ENCODE measurements around the gene CCDC24. TPM values are rescaled to one million over a fixed set of nuclear protein-coding genes. Genes with fewer than 3 reads are reported as not detected.

Gene CCDC24
- total RNA-seq, 2 donors from 2014 or later = 14.3 to 23.7 TPM

DNA sequence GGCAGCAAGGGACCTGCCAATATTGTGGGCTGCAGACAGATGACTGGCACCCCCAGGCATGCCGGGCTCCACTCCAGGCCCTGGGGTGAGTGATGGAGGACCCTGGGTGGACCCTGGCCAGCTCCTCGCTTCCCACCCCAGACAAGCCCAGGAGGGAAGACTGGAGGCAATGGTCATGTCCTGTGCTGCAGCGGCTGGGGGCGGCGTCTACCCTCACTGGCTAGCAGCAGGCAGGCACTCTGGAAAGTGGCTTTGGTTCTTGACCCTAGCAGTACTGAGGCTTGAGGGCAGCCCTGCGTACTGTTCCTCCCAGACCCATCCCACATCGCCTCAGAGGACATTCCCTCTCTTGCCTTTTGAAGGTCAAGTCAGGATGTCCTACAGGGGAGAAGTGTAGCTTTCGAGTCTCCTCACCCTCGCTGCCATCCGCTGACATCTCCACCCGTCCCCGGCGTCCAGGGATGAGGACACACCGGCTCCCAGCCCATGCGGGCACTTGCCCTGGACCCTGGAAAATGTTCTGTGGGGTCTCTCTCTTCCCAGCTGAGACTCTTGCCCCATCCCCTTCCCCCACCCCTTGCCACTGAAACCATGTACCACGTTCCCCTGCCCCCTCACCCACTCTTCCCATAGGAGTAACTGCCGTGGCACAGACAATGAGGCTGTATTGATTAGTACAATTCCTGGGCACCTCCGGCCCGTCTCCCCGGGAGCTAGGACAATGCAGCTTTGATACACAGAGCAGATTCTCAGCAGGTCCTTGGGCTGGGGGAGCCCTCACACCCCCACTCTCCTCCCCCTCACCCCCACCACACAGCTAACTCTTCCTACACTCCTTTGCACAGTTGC is 24.9 kb downstream of the CCDC24 start:
- WGBS = 94% methylated on average over 20 of the region's 20 CpGs
- no peaks in the 10 kb centered on the region for H3K36me3 ChIP-seq
- no peaks in the 10 kb centered on the region for H3K4me1 ChIP-seq (replicated peaks)
- no peaks in the 10 kb centered on the region for H3K27me3 ChIP-seq (replicated peaks; ENCODE audit: insufficient read depth)
- H3K9me3 ChIP-seq = no peaks in the 10 kb centered on the region
- no peak overlapping the region for H3K27ac ChIP-seq
- DNase-seq (ENCODE audit: low spot score) = no peak
- TF ChIP-seq POLR2A (IDR thresholded peaks at IDR 0.05) (no peak), POLR2AphosphoS5 (IDR thresholded peaks at IDR 0.05) (no peak)
- TF ChIP-seq, protein P1, sequence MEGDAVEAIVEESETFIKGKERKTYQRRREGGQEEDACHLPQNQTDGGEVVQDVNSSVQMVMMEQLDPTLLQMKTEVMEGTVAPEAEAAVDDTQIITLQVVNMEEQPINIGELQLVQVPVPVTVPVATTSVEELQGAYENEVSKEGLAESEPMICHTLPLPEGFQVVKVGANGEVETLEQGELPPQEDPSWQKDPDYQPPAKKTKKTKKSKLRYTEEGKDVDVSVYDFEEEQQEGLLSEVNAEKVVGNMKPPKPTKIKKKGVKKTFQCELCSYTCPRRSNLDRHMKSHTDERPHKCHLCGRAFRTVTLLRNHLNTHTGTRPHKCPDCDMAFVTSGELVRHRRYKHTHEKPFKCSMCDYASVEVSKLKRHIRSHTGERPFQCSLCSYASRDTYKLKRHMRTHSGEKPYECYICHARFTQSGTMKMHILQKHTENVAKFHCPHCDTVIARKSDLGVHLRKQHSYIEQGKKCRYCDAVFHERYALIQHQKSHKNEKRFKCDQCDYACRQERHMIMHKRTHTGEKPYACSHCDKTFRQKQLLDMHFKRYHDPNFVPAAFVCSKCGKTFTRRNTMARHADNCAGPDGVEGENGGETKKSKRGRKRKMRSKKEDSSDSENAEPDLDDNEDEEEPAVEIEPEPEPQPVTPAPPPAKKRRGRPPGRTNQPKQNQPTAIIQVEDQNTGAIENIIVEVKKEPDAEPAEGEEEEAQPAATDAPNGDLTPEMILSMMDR (IDR thresholded peaks at IDR 0.05) = no peak
- intact Hi-C loops (cut with DNase I) = no loop called here
- H3K4me3 ChIP-seq = no peak overlapping the region

DNA sequence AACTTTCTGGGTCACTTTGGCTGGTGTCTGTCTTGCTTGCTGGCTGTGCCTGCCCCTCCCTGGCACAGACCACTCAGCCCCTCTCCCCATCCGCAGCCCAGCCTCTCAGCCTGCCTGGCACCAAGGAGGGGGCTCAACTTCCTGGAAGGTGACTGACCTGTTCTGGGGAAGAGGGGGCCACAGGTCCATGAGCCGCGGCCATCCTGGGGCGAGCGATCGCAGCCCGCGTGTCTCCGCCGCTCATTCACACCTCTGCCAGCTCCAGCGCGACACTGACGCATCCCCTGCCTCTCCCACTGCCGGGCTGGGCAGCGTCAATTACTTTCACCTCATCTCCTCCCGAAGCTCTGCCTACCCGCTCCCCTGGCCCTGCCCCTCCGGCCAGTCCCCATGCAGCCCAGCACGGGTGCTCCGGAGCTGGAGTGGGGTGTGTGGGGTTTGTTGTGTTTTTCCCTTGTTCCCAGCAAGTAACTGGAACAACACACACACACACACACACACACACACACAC is 25.5 kb downstream of the CCDC24 start:
- Histone ChIP-seq H3K27me3 (replicated peaks; ENCODE audit: insufficient read depth) (no peaks in the 10 kb centered on the region), H3K9me3 (no peaks in the 10 kb centered on the region), H3K27ac (no peak overlapping the region), H3K4me1 (replicated peaks) (no peaks in the 10 kb centered on the region), H3K36me3 (no peaks in the 10 kb centered on the region), H3K4me3 (no peak overlapping the region)
- intact Hi-C loops (cut with DNase I) = no loop called here
- DNase-seq (ENCODE audit: low spot score) = no peak
- WGBS = 86% methylated on average over 20 of the region's 20 CpGs
- TF ChIP-seq POLR2AphosphoS5 (IDR thresholded peaks at IDR 0.05) = no peak
- TF ChIP-seq, protein P1 (IDR thresholded peaks at IDR 0.05) = no peak
- TF ChIP-seq POLR2A (IDR thresholded peaks at IDR 0.05) = no peak

DNA sequence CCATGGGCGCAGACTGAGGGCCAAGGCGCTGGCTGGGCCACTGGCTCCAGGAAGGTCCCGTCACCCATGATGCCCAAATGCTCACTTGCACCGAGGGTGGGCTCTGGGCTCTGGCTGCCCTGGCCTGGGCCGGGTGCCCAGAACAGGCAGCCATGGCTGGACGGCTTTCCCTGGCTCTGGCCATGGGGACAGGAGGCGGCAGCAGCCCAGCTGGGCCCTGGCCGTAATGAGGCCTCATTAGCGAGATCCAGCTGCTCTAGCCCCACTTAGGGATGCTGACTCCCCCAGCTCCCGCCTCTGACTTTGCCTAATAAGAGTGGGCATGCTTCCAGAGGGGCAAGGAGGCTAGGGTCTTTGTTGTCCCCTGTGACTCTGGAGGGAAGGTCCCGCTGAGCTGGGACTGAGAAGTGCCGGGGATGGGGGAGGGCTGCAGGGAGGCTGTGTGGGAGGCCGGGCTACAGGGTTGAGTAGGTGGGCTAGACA is 28.1 kb downstream of the CCDC24 start:
- H3K9me3 ChIP-seq = no peaks in the 10 kb centered on the region
- no peak for DNase-seq (ENCODE audit: low spot score)
- WGBS = 84% methylated on average over 12 of the region's 13 CpGs
- no peak overlapping the region for H3K4me3 ChIP-seq
- TF ChIP-seq, protein P1 (IDR thresholded peaks at IDR 0.05) = no peak
- H3K27ac ChIP-seq = no peak overlapping the region
- no peaks in the 10 kb centered on the region for H3K36me3 ChIP-seq
- intact Hi-C loops (cut with DNase I) = no loop called here
- H3K4me1 ChIP-seq (replicated peaks) = no peaks in the 10 kb centered on the region
- no peaks in the 10 kb centered on the region for H3K27me3 ChIP-seq (replicated peaks; ENCODE audit: insufficient read depth)

DNA sequence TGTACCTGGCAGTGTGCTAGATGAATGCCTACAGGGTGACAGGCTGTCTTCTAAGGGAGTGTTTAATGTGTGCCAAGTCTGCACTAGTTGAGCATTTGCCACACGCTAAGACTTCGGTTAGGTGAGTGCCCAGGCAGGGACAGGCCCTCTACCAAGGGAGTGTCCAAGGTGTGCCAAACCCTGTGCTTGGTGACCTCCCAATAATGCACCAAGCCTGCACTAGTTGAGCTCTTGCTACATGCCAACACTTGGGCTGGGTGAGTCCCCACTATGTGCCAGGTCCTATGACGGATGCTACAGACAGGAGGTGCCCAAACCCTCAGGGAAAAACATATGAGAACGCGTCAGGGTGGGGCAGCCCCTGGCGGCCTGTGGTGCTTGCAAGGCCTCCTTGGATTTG is 29.1 kb downstream of the CCDC24 start:
- H3K4me1 ChIP-seq (replicated peaks) = no peaks in the 10 kb centered on the region
- TF ChIP-seq POLR2A (IDR thresholded peaks at IDR 0.05) (no peak), POLR2AphosphoS5 (IDR thresholded peaks at IDR 0.05) (no peak)
- TF ChIP-seq, protein P1 (IDR thresholded peaks at IDR 0.05) = no peak
- no peak overlapping the region for H3K27ac ChIP-seq
- no peaks in the 10 kb centered on the region for H3K9me3 ChIP-seq
- no peak overlapping the region for H3K4me3 ChIP-seq
- H3K27me3 ChIP-seq (replicated peaks; ENCODE audit: insufficient read depth) = no peaks in the 10 kb centered on the region
- no peak for DNase-seq (ENCODE audit: low spot score)
- intact Hi-C loops (cut with DNase I) = no loop called here
- no peaks in the 10 kb centered on the region for H3K36me3 ChIP-seq
- WGBS = 81% methylated on average over 6 of the region's 6 CpGs

DNA sequence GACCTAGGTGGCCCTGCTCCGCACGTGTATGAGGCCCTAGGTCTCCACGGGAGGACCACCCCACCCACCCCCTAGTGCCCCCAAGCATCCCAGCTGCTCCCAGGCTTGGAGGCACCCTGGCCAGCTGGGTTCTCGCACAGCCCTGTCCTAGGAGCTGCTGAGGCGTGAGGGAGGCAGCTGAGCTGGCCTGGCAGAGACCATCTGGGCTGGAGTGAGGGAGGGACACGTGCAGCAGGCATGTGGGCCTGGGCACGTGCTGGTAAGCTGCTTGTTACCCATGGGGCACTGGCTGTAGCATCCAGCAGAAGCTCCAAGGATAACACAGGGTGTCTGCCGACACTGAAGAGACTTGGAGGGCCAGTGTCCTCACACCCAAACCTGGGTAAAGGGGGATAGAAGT is 29.8 kb downstream of the CCDC24 start:
- no peak for DNase-seq (ENCODE audit: low spot score)

More for the DNA sequence above, 29.8 kb downstream of the CCDC24 start:
- Histone ChIP-seq H3K36me3 (no peaks in the 10 kb centered on the region), H3K27me3 (replicated peaks; ENCODE audit: insufficient read depth) (no peaks in the 10 kb centered on the region), H3K4me1 (replicated peaks) (no peaks in the 10 kb centered on the region), H3K4me3 (no peak overlapping the region), H3K27ac (no peak overlapping the region), H3K9me3 (no peaks in the 10 kb centered on the region)
- intact Hi-C loops (cut with DNase I) = no loop called here
- 96% methylated on average over 8 of the region's 8 CpGs for WGBS
- TF ChIP-seq, protein P1 (IDR thresholded peaks at IDR 0.05) = no peak
- TF ChIP-seq POLR2A (IDR thresholded peaks at IDR 0.05) (no peak), POLR2AphosphoS5 (IDR thresholded peaks at IDR 0.05) (no peak)
